Measurements from ENCODE around the gene SLC3A2. TPM values are rescaled to one million over a fixed set of nuclear protein-coding genes. Genes with fewer than 3 reads are reported as not detected.

SLC3A2 gene
- total RNA-seq = 217 and 259 TPM in 2 replicates

DNA sequence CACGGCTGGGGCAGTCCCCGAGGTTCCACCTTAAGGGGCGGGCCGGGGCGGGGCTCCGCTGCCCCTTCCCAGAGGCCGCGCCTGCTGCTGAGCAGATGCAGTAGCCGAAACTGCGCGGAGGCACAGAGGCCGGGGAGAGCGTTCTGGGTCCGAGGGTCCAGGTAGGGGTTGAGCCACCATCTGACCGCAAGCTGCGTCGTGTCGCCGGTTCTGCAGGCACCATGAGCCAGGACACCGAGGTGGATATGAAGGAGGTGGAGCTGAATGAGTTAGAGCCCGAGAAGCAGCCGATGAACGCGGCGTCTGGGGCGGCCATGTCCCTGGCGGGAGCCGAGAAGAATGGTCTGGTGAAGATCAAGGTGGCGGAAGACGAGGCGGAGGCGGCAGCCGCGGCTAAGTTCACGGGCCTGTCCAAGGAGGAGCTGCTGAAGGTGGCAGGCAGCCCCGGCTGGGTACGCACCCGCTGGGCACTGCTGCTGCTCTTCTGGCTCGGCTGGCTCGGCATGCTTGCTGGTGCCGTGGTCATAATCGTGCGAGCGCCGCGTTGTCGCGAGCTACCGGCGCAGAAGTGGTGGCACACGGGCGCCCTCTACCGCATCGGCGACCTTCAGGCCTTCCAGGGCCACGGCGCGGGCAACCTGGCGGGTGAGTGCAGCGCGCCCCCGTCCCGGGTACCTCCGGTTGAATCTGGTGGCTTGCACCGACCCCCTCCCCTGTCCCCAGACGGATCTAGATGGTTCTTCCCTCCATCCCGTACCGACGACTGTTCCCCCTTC, at the start of gene SLC3A2:
SLC3A2 (plus strand) TSS at position 94 of the 776 bp plus-strand sequence; CDS start at position 222, 128 bp downstream.
- Histone ChIP-seq H3K27me3 (ENCODE audit: insufficient read depth, low read length) (no peaks in the 10 kb centered on the region), H3K4me2 (ENCODE audit: insufficient read depth, low read length) (peak within 1 kb of the TSS; percentile 96), H3K9me3 (ENCODE audit: low read depth, low read length) (no peaks in the 10 kb centered on the region), H3K4me1 (ENCODE audit: insufficient read depth, low read length) (peaks cover 43% of the 10 kb centered on the region), H3K27ac (ENCODE audit: low read depth, low read length) (peak within 1 kb of the TSS; percentile 100), H4K20me1 (ENCODE audit: insufficient read depth, low read length) (peaks cover 39% of the 10 kb centered on the region), H2AFZ (ENCODE audit: low read length) (peak within 1 kb of the TSS; percentile 72), H3K36me3 (ENCODE audit: insufficient read depth, low read length) (peaks cover 39% of the 10 kb centered on the region), H3K79me2 (ENCODE audit: insufficient read depth, low read length) (peaks cover 51% of the 10 kb centered on the region), H3K4me3 (ENCODE audit: insufficient read depth, low read length) (peak within 1 kb of the TSS; percentile 93)
- peak; percentile 92 for DNase-seq (ENCODE audit: insufficient read length, low spot score, missing footprints)
- TF ChIP-seq, protein P1, sequence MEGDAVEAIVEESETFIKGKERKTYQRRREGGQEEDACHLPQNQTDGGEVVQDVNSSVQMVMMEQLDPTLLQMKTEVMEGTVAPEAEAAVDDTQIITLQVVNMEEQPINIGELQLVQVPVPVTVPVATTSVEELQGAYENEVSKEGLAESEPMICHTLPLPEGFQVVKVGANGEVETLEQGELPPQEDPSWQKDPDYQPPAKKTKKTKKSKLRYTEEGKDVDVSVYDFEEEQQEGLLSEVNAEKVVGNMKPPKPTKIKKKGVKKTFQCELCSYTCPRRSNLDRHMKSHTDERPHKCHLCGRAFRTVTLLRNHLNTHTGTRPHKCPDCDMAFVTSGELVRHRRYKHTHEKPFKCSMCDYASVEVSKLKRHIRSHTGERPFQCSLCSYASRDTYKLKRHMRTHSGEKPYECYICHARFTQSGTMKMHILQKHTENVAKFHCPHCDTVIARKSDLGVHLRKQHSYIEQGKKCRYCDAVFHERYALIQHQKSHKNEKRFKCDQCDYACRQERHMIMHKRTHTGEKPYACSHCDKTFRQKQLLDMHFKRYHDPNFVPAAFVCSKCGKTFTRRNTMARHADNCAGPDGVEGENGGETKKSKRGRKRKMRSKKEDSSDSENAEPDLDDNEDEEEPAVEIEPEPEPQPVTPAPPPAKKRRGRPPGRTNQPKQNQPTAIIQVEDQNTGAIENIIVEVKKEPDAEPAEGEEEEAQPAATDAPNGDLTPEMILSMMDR (IDR thresholded peaks at IDR 0.05; ENCODE audit: extremely low read depth, low read depth, low read length) = peak; percentile 62

DNA sequence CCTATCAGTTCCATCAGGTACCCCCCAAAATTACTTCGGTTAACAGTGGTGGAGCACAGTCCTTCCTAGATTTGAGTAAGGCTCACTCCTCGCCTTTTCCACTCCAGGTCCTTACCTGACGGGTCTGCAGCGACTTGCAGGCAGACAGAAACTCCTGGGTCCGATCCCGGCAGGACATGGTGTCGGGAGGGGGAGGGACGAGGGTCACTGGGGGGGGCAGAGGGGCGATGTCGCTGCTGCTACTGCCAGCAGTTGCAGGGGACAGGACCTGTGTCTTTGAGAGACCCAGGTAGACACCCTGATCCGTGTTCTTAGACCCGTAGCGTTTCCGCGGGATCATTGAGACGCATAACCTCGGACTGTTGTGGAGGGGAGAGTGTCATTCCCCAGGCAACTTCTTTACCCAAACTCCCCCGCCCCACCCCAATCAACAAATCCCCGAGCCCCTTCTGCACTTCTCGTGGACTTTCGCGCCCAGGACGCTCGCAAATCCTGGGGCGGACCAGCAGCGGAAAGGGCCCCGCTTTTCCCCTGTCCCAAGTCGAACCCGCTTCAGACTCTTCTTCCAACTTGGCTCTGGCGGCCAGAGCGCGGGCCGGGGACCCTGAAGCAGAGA, 49.7 kb upstream of the SLC3A2 start:
- Histone ChIP-seq H3K27ac (ENCODE audit: low read depth, low read length) (peak overlapping the region; percentile 97), H3K4me2 (ENCODE audit: insufficient read depth, low read length) (peak overlapping the region; percentile 97), H3K9me3 (ENCODE audit: low read depth, low read length) (no peaks in the 10 kb centered on the region), H3K4me3 (ENCODE audit: insufficient read depth, low read length) (peak overlapping the region; percentile 99), H3K79me2 (ENCODE audit: insufficient read depth, low read length) (peaks cover 81% of the 10 kb centered on the region), H4K20me1 (ENCODE audit: insufficient read depth, low read length) (peaks cover 28% of the 10 kb centered on the region), H3K4me1 (ENCODE audit: insufficient read depth, low read length) (peaks cover 14% of the 10 kb centered on the region), H3K27me3 (ENCODE audit: insufficient read depth, low read length) (no peaks in the 10 kb centered on the region), H2AFZ (ENCODE audit: low read length) (peak overlapping the region; percentile 70), H3K36me3 (ENCODE audit: insufficient read depth, low read length) (peaks cover 57% of the 10 kb centered on the region)
- TF ChIP-seq, protein P1 (IDR thresholded peaks at IDR 0.05; ENCODE audit: extremely low read depth, low read depth, low read length) = no peak
- DNase-seq (ENCODE audit: insufficient read length, low spot score, missing footprints) = peak; percentile 29

DNA sequence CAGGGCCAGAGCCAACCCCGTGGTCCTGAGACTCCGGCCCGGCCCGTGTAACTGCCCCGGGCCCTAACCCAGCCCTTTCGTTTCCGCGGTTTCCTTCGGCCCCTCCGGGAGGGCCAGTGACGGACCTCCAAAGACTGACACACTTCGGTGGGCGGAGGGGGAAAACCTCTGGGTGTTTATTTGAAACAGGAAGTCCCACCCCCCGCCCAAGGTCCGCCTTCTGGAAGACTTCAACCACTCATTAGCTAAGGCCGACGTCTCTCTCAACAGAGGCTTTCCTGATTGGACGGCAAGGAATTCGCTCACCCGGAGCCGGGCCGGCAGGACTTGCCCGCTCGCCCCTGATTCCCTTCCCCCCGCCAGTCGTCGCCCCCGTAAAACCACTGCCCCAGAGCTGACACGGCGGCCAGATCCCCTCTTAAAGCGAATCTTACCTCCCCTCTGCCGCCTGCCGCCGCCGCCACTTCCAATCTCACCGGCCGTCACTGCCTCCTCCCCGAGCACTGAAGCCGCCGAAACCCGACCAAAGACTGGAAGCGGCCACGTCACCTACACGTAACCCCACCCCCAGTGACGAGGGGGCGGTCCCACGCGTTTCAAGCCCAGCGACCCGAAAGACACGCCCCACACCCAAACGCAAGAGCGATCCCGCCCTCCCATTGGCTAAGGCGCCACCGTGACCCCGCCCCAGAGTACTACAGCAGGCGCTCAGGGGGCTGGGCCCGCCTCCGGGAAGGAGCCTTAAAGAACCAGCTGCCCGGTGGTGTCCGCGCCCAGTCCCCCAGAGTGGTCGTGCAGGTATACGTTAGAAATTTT, 49.0 kb upstream of the SLC3A2 start, which contains the start of gene STX5:
STX5 (minus strand) TSS at position 532 of the 816 bp plus-strand sequence. CDS start 808 bp downstream, outside the sequence.
- H3K36me3 ChIP-seq (ENCODE audit: insufficient read depth, low read length) = peaks cover 53% of the 10 kb centered on the region
- peaks cover 87% of the 10 kb centered on the region for H3K79me2 ChIP-seq (ENCODE audit: insufficient read depth, low read length)
- H3K4me1 ChIP-seq (ENCODE audit: insufficient read depth, low read length) = peaks cover 14% of the 10 kb centered on the region
- H4K20me1 ChIP-seq (ENCODE audit: insufficient read depth, low read length) = peaks cover 28% of the 10 kb centered on the region
- peak within 1 kb of the TSS; percentile 97 for H3K27ac ChIP-seq (ENCODE audit: low read depth, low read length)
- peak within 1 kb of the TSS; percentile 97 for H3K4me2 ChIP-seq (ENCODE audit: insufficient read depth, low read length)
- H3K27me3 ChIP-seq (ENCODE audit: insufficient read depth, low read length) = no peaks in the 10 kb centered on the region
- H2AFZ ChIP-seq (ENCODE audit: low read length) = peak within 1 kb of the TSS; percentile 82
- H3K9me3 ChIP-seq (ENCODE audit: low read depth, low read length) = no peaks in the 10 kb centered on the region
- TF ChIP-seq, protein P1 (IDR thresholded peaks at IDR 0.05; ENCODE audit: extremely low read depth, low read depth, low read length) = no peak
- DNase-seq (ENCODE audit: insufficient read length, low spot score, missing footprints) = peak; percentile 98
- peak within 1 kb of the TSS; percentile 99 for H3K4me3 ChIP-seq (ENCODE audit: insufficient read depth, low read length)
